Adrenal gland (tissue), 5 donors: ENCODE data around the gene RFX1.

Source experiments
- CTCF ChIP-seq, 6 experiments: fragments of 450-650 bp in 4 of 6; fragments of 200-600 bp in 2 of 6; sonication (generic) in 1 of 6; IDR thresholded peaks; 1 replicate in 5 of 6; 2 replicates in 1 of 6; pipeline versions ENCODE4 v1.5.1 to v1.8.0; 2016 to 2021; ENCODE audit warnings: antibody characterized with exemption in 6 of 6, mild to moderate bottlenecking in 2 of 6, moderate library complexity in 1 of 6
- POLR2A ChIP-seq, 2 donors: fragments of 450-650 bp; IDR thresholded peaks; one replicate each; pipeline ENCODE4 v1.6.1; 2017; ENCODE audit warnings: antibody characterized with exemption in 2 of 2, mild to moderate bottlenecking in 2 of 2, moderate library complexity in 1 of 2
- donor health status: DM: no; HTN: no; CAD: no.

- TF ChIP-seq CTCF (IDR thresholded peaks at IDR 0.05) (no peak), POLR2A (IDR thresholded peaks at IDR 0.05) (no peak)
Observed at GRCh38 chr19:14035706-14036105, 29.6 kb upstream of the RFX1 start.
